ENCODE results near the gene RAB25. TPM values are rescaled to one million over a fixed set of nuclear protein-coding genes. Genes with fewer than 3 reads are reported as not detected.

Gene RAB25
- total and polyA plus RNA-seq, 2 of the 13 experiments (the other 11 are each of a cell fraction or from before 2014, with no cell fraction given): 0.20 to 0.22 TPM

DNA sequence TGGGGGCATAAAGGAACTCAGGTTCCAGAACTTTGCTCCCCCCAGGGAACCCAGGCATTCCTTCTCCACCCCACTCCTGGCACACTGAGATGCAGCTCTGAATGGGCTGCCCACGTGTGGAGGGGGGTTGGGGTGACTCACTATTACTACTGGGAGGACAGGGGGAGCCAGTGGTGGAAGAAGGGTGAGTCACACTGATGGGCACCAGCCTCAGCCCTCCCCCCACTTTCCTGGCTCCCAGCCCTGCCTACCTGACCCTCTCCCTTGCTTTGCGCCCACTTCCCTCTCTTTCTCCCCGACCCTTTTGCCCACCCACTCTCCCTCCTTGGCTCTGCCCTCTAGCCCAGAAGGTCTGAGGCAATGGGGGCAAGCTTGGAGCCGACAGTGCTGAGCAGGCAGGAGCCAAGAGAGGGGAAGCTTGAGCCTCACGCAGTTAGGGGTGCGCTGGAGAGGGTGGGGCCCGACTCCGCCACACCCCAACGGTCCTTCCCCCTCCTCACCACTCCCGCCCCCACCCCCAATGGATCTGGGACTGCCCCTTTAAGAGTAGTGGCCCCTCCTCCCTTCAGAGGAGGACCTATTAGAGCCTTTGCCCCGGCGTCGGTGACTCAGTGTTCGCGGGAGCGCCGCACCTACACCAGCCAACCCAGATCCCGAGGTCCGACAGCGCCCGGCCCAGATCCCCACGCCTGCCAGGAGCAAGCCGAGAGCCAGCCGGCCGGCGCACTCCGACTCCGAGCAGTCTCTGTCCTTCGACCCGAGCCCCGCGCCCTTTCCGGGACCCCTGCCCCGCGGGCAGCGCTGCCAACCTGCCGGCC, 53.4 kb downstream of the RAB25 start, which contains the start of gene LMNA (continued):
- 0 out of 2 replicates have a peak, but pooled peaks have one; percentile 28 for TF ChIP-seq ZNF605 (CRISPR knock-in tag; IDR thresholded peaks at IDR 0.05)
- TF ChIP-seq, protein P1, sequence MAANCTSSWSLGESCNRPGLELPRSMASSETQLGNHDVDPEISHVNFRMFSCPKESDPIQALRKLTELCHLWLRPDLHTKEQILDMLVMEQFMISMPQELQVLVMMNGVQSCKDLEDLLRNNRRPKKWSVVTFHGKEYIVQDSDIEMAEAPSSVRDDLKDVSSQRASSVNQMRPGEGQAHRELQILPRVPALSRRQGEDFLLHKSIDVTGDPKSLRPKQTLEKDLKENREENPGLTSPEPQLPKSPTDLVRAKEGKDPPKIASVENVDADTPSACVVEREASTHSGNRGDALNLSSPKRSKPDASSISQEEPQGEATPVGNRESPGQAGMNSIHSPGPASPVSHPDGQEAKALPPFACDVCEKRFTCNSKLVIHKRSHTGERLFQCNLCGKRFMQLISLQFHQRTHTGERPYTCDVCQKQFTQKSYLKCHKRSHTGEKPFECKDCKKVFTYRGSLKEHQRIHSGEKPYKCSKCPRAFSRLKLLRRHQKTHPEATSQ (CRISPR knock-in tag; IDR thresholded peaks at IDR 0.05; ENCODE audit: borderline replicate concordance): no peak
- TF ChIP-seq, protein P2, sequence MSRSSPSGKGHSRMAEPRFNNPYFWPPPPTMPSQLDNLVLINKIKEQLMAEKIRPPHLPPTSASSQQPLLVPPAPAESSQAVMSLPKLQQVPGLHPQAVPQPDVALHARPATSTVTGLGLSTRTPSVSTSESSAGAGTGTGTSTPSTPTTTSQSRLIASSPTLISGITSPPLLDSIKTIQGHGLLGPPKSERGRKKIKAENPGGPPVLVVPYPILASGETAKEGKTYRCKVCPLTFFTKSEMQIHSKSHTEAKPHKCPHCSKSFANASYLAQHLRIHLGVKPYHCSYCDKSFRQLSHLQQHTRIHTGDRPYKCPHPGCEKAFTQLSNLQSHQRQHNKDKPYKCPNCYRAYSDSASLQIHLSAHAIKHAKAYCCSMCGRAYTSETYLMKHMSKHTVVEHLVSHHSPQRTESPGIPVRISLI (CRISPR knock-in tag; IDR thresholded peaks at IDR 0.05; ENCODE audit: borderline replicate concordance): no peak
- TF ChIP-seq RFXANK (CRISPR knock-in tag; IDR thresholded peaks at IDR 0.05): no peak
- no peak for TF ChIP-seq ZNF670 (CRISPR knock-in tag; IDR thresholded peaks at IDR 0.05; ENCODE audit: borderline replicate concordance)
- TF ChIP-seq, protein P3, sequence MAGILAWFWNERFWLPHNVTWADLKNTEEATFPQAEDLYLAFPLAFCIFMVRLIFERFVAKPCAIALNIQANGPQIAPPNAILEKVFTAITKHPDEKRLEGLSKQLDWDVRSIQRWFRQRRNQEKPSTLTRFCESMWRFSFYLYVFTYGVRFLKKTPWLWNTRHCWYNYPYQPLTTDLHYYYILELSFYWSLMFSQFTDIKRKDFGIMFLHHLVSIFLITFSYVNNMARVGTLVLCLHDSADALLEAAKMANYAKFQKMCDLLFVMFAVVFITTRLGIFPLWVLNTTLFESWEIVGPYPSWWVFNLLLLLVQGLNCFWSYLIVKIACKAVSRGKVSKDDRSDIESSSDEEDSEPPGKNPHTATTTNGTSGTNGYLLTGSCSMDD (CRISPR knock-in tag; IDR thresholded peaks at IDR 0.05): no peak; the same call in 1 of the 2 replicates
- TF ChIP-seq, protein P4, sequence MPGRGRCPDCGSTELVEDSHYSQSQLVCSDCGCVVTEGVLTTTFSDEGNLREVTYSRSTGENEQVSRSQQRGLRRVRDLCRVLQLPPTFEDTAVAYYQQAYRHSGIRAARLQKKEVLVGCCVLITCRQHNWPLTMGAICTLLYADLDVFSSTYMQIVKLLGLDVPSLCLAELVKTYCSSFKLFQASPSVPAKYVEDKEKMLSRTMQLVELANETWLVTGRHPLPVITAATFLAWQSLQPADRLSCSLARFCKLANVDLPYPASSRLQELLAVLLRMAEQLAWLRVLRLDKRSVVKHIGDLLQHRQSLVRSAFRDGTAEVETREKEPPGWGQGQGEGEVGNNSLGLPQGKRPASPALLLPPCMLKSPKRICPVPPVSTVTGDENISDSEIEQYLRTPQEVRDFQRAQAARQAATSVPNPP (CRISPR knock-in tag; IDR thresholded peaks at IDR 0.05): no peak
- no peak for TF ChIP-seq EP300 (IDR thresholded peaks at IDR 0.05; ENCODE audit: low read depth in 2 of 2, low read length in 2 of 2)
- TF ChIP-seq EP300 (CRISPR knock-in tag; IDR thresholded peaks at IDR 0.05; ENCODE audit: borderline replicate concordance): no peak
- no peak for TF ChIP-seq SKI (IDR thresholded peaks at IDR 0.05; ENCODE audit: partially characterized antibody)
- peak; percentile 60; the same call in 1 of the 2 replicates for TF ChIP-seq ZMAT3 (CRISPR knock-in tag; conservative IDR thresholded peaks at IDR 0.05)
- TF ChIP-seq, protein P5, sequence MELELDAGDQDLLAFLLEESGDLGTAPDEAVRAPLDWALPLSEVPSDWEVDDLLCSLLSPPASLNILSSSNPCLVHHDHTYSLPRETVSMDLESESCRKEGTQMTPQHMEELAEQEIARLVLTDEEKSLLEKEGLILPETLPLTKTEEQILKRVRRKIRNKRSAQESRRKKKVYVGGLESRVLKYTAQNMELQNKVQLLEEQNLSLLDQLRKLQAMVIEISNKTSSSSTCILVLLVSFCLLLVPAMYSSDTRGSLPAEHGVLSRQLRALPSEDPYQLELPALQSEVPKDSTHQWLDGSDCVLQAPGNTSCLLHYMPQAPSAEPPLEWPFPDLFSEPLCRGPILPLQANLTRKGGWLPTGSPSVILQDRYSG (CRISPR knock-in tag; IDR thresholded peaks at IDR 0.05): no peak
- peak; percentile 65; the same call in 1 of the 2 replicates for TF ChIP-seq ZNF788 (CRISPR knock-in tag; IDR thresholded peaks at IDR 0.05; ENCODE audit: borderline replicate concordance)
- TF ChIP-seq ATRX (CRISPR knock-in tag; IDR thresholded peaks at IDR 0.05; ENCODE audit: borderline replicate concordance): no peak
- peak; percentile 88 for TF ChIP-seq ZSCAN31 (CRISPR knock-in tag; IDR thresholded peaks at IDR 0.05; ENCODE audit: low read depth)
- TF ChIP-seq PCBP2 (optimal IDR thresholded peaks at IDR 0.05; ENCODE audit: low read depth, low read length, poor library complexity, severe bottlenecking): no peak
- TF ChIP-seq PITX1 (CRISPR knock-in tag; IDR thresholded peaks at IDR 0.05): no peak; the same call in 1 of the 2 replicates
- TF ChIP-seq ZNF296 (CRISPR knock-in tag; conservative IDR thresholded peaks at IDR 0.05): no peak; the same call in 1 of the 2 replicates
- TF ChIP-seq SP4 (CRISPR knock-in tag; IDR thresholded peaks at IDR 0.05): no peak
- TF ChIP-seq ZFY (CRISPR knock-in tag; IDR thresholded peaks at IDR 0.05): 0 out of 2 replicates have a peak, but pooled peaks have one; percentile 51
- TF ChIP-seq KMT2B (CRISPR knock-in tag; IDR thresholded peaks at IDR 0.05): no peak
- TF ChIP-seq, protein P6, sequence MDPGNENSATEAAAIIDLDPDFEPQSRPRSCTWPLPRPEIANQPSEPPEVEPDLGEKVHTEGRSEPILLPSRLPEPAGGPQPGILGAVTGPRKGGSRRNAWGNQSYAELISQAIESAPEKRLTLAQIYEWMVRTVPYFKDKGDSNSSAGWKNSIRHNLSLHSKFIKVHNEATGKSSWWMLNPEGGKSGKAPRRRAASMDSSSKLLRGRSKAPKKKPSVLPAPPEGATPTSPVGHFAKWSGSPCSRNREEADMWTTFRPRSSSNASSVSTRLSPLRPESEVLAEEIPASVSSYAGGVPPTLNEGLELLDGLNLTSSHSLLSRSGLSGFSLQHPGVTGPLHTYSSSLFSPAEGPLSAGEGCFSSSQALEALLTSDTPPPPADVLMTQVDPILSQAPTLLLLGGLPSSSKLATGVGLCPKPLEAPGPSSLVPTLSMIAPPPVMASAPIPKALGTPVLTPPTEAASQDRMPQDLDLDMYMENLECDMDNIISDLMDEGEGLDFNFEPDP (CRISPR knock-in tag; conservative IDR thresholded peaks at IDR 0.05): no peak
